Epithelial cell of proximal tubule (primary cell): ENCODE data around the gene RHOB. TPM values are rescaled to one million over a fixed set of nuclear protein-coding genes. Genes with fewer than 3 reads are reported as not detected.

Experiments
- DNase-seq: peaks from one replicate; pipeline ENCODE4 v3.0.0-alpha.2; 2011; ENCODE audit warnings: low read depth
- H3K4me3 ChIP-seq: 2 replicates; pipeline ENCODE4 v1.5.1; 2011; ENCODE audit warnings: low read depth, mild to moderate bottlenecking, low read length
- CTCF ChIP-seq: conservative IDR thresholded peaks from 2 replicates; pipeline ENCODE4 v1.5.1; 2012; ENCODE audit warnings: low read depth, mild to moderate bottlenecking, low read length
- total RNA-seq: library from RNA; depleted of rRNA; stranded (reverse); fragments of >200 nt; gene quantifications from 2 replicates; pipeline ENCODE4 v1.2.3, GENCODE V29; 2015

The RHOB gene
- total RNA-seq, 1 donor from 2014 or later = 160 TPM

GRCh38 chr2:20465716-20466394 is 19.0 kb downstream of the RHOB start:
- TF ChIP-seq CTCF = no peak
- DNase-seq = no peak
- H3K4me3 ChIP-seq = no peak overlapping the region

GRCh38 chr2:20467789-20468548 is 21.1 kb downstream of the RHOB start:
- TF ChIP-seq CTCF = no peak
- no peak for DNase-seq
- no peak overlapping the region for H3K4me3 ChIP-seq

GRCh38 chr2:20468549-20469500 is 22.0 kb downstream of the RHOB start:
- DNase-seq = no peak
- H3K4me3 ChIP-seq = no peak overlapping the region
- no peak for TF ChIP-seq CTCF

GRCh38 chr2:20469595-20469994 is 22.7 kb downstream of the RHOB start:
- no peak for TF ChIP-seq CTCF
- no peak overlapping the region for H3K4me3 ChIP-seq
- DNase-seq = no peak

- no peak for DNase-seq
- no peak for TF ChIP-seq CTCF
- no peak overlapping the region for H3K4me3 ChIP-seq
Measured at GRCh38 chr2:20470211-20470610, 23.3 kb downstream of the RHOB start.

GRCh38 chr2:20471148-20471547 is 24.3 kb downstream of the RHOB start:
- no peak for DNase-seq
- no peak for TF ChIP-seq CTCF
- H3K4me3 ChIP-seq = no peak overlapping the region
